ENCODE measurements around the gene WFDC1.

- TF ChIP-seq IRF3 (IDR thresholded peaks at IDR 0.05; ENCODE audit: low read depth, low read length), result no peak
- no peak for TF ChIP-seq CTCF (IDR thresholded peaks at IDR 0.05)
- TF ChIP-seq POLR2AphosphoS5 (IDR thresholded peaks at IDR 0.05; ENCODE audit: low read depth, low read length), result no peak
- TF ChIP-seq SMC3 (IDR thresholded peaks at IDR 0.05; ENCODE audit: low read depth, low read length), result no peak
Measured at GRCh38 chr16:84370723-84371552, 76.3 kb downstream of the WFDC1 start.
